GM12875 (cell line): ENCODE data around the gene ZBTB17.

ENCODE experiments used
- H3K4me3 ChIP-seq: one replicate; pipeline ENCODE4 v1.5.1; 2011; ENCODE audit warnings: low read depth, low read length, control low read depth
- TF ChIP-seq, protein P1 (sequence below): IDR thresholded peaks from 2 replicates; pipeline ENCODE4 v1.5.1; 2011; ENCODE audit warnings: low read depth, mild to moderate bottlenecking, control low read depth, inconsistent platforms, low read length, moderate library complexity, borderline replicate concordance; ENCODE audit not compliant: insufficient read depth

ZBTB17 gene

DNA sequence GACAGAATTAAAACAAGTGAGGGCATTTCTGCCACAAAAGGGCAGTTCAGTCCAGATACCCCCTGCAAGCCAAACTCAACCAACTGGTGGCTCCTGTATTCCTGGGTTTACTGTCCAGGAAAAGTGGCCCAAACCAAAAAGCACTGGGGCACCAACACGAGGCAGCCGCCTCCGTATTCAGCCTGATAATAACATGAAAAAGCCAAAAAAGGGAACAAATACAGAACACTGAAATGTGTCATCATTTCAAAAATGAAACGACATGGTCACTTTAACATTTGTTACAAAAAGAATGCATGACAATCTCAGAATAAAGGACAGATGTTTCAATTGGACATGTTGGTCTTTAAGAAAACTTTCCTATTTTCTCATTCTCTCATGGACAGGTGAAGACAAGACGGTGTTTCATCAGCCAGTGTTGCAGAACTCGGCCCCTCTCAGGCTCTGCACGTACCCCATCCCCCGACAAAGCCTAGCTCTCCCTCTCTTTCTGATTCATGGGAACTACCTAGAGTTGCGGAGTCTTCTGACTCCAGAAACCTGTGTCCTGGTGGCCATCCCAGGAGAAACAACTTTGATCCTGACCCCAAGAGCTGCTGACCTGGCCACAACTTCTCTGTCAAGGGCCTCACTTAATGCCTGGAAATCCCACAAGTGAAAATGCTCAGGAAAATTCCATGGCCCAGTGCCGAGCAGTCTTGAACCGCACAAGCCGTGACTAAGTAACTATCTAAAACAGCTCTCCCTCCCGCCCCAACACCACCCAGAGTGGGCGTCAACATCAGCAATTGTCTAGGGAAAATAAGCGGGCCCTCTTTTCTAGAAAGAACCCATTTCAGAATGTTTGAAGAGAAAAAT, 27.1 kb downstream of the ZBTB17 start:
- H3K4me3 ChIP-seq = no peak overlapping the region
- TF ChIP-seq, protein P1, sequence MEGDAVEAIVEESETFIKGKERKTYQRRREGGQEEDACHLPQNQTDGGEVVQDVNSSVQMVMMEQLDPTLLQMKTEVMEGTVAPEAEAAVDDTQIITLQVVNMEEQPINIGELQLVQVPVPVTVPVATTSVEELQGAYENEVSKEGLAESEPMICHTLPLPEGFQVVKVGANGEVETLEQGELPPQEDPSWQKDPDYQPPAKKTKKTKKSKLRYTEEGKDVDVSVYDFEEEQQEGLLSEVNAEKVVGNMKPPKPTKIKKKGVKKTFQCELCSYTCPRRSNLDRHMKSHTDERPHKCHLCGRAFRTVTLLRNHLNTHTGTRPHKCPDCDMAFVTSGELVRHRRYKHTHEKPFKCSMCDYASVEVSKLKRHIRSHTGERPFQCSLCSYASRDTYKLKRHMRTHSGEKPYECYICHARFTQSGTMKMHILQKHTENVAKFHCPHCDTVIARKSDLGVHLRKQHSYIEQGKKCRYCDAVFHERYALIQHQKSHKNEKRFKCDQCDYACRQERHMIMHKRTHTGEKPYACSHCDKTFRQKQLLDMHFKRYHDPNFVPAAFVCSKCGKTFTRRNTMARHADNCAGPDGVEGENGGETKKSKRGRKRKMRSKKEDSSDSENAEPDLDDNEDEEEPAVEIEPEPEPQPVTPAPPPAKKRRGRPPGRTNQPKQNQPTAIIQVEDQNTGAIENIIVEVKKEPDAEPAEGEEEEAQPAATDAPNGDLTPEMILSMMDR = no peak

DNA sequence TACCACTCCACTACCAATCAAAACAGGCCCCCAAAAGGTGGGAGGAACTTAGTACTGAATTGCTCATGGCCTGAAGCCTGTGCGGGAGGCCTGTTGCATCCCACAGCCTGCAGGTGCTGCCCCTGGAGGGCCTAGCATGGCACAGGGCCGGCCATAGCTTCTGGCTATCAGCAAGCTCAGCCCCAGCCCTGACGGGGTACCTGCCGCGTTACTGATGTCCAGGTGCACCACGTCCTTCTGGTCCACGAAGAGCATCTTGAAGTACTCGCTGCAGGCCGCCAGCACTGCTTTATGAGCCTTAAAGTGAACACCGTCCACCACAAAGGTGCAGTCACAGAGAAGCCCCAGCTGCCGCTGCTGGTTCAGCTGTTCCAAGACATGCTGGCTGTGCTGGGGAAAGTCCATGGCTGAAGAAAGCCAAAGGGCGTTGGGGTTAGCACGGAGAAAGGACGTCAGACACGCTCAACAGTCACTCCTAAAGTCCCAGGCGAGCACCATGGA, 27.8 kb downstream of the ZBTB17 start:
- no peak overlapping the region for H3K4me3 ChIP-seq
- TF ChIP-seq, protein P1 = no peak

DNA sequence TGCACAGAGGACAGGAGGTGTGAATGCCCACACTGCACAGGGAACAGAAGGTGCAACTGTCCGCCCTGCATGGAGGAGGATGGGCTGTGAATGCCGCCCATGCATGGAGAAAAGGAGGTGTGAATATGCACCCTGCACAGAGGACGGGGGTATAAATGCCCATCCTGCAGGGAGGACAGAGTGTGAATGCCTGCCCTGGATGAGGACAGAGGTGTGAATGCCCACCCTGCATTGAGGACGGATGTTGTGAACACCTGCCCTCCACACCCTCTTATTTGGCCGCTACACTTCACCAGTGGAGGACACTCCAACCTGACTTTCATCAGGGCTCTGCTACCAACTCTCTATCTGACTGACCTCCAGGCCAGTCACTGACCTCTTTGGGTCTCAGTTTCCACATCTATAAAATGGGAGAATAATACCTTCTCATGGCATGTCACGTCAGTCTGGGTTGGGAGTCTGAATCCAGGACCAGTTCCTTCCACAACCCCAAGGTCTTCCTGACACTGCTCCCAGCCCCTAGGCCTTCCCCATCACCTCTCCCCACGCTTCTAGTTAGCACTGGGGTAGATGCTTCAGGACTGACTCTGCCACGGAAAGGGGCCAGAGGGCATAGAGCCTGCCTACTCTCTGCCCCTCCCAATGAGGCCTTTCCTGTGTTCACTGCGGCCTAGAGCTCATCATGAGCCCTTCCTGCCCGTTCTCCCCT, 28.4 kb downstream of the ZBTB17 start:
- H3K4me3 ChIP-seq = no peak overlapping the region
- TF ChIP-seq, protein P1 = no peak

DNA sequence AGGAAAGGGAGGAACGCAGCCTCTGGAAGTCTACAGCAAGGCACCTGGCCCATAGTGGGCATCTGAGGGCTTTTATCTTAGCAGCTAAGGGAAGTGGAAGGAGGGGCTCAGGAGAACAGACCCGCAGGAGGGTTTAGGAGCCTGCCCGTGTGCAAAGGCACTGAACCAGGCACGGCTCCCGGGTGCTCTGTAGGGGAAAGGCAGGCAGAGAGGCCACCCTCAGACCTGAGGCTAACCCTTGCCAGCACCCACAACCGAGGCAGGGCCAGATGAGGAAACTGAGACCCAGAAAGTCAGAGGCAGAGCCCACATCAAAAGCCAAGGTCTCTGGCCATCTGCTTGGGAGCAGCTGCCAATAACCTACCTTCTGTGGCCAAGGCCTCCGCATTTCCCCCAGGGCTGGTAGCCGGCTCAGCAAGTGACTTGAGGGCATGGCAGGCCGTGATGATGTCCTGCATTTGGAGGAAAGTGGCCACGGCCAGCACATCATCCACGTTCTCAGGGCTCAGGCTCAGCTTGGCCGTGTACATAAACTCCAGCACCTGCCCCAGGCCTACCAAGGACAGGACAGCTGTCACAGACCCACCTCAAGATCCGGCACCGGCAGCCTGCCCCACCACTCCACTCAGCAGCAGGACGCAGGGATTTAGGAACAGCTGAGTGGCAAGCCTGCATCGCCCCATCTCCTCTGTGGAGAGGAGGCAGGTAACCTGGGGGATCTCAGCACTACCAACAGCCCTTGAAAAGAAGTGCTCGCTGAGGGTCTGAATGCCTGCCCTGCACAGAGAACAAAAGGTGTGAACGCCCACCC, 29.1 kb downstream of the ZBTB17 start:
- no peak overlapping the region for H3K4me3 ChIP-seq
- TF ChIP-seq, protein P1 = no peak

DNA sequence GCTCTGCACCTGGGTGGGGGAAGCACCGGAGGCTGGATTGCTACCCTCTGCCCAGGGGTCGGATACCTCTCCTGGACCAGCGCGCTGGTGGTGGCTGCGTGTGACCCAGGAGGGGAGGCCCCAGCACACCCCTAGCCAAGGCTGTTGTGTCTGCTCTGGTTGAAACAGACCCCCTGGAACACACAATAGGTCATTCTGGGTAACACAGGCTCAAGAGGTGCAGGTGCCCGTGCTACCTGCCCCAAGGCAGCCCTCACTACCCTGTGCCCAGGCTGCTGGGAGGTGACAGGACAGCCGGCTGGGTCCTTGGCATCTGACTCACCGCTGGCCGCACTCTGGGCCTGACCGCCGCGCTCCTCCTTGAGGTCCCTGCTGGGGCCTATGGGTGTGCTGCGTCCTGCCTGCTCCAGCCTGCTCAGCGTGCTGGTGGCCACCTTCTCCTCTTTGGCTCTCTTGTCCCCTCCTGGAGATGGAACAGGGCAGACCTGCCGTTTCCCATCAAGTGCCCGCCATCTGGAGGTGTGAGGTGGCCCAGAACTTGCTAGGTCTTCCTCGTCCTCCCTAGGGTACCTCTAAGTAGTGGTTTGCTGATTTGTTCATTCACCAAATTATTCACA, 30.0 kb downstream of the ZBTB17 start:
- H3K4me3 ChIP-seq = no peak overlapping the region
- TF ChIP-seq, protein P1 = no peak

DNA sequence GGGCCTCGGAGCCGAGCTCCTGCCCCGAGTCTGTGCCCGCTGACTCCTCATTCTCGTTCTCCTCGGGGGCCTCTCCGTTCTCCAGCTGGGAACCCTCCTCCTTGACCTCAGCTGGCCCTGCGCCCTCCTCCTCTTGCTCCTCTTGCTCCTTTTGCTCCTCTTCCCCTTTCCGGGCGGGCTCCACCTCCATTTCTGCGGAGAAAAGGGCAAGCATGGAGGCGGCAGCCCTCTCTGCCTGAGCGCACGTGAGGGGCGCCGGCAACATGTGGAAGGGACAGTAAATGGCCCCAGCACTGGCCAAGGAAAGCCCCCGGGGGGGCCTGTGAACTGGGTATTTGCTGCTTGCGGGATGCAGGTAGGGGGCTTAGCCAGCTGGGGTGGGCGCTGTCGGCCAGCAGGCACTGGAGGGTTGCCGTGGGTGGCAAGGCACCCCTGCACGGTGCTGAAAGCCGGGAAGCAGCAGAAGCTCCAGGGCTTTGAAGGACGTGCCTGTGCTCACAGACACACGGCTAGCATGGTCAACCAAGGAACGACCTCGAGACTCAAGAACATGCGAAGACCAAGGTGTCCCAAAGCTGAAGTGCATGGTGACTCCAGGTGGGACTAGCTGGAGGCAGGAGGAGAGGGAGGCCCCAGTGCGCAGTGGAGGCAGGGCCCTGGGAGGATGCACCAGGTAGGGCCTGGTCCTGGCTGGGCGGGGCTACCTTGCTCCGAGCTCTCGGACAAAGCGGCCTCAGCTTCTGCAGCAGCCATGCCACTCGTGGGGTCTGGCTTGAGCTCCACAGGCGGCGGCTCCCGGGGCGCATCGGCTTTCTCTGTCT, 30.7 kb downstream of the ZBTB17 start:
- H3K4me3 ChIP-seq = no peak overlapping the region
- TF ChIP-seq, protein P1 = no peak
